Measurements from ENCODE around the gene EPHA7. TPM values are rescaled to one million over a fixed set of nuclear protein-coding genes. Genes with fewer than 3 reads are reported as not detected.
A peak's percentile ranks its signal among the peaks of the same experiment; 100 is the strongest.

Gene EPHA7
- total RNA-seq, 1 experiment from 2014 or later: 9.5 TPM

DNA sequence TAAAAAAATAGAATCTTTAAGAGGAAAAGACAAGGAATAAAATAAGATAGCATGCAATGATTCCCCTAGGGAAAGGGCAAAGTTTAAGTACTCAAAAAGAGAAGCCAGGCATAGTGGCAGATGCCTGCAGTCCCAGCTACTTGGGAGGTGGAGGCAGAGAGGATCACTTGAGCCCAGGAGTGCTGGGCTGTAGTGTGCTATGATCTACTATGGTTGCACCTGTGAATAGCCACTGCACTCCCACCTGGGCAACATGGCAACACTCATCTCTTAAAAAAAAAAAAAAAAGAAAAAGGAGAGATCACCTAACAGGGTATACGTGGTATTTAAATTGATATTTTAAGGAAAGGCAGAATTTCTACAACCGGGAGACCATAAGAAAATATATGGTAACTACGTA is 16.0 kb downstream of the EPHA7 start:
- Histone ChIP-seq H2BK120ac (ENCODE audit: low read depth, low read length, poor library complexity, severe bottlenecking) (no peak overlapping the region), H2BK15ac (ENCODE audit: low read depth, low read length) (no peak overlapping the region), H3K79me1 (ENCODE audit: insufficient read depth, low read depth, low read length, poor library complexity, severe bottlenecking) (no peaks in the 10 kb centered on the region), H3K9ac (ENCODE audit: extremely low read depth, insufficient read length, low read length) (no peak overlapping the region), H3K4ac (ENCODE audit: low read depth, low read length) (no peak overlapping the region), H3K79me2 (ENCODE audit: insufficient read depth, low read length) (no peaks in the 10 kb centered on the region), H2AFZ (ENCODE audit: low read length) (no peak overlapping the region), H4K20me1 (ENCODE audit: control insufficient read depth, insufficient read depth, insufficient read length) (no peaks in the 10 kb centered on the region), H2AK5ac (ENCODE audit: insufficient read length, low read length) (no peak overlapping the region), H4K91ac (ENCODE audit: insufficient read length, low read depth, low read length) (no peak overlapping the region), H3K23me2 (ENCODE audit: insufficient read length, low read depth, low read length, poor library complexity, severe bottlenecking) (no peaks in the 10 kb centered on the region), H3K4me1 (ENCODE audit: insufficient read depth, low read length) (no peaks in the 10 kb centered on the region), H4K5ac (ENCODE audit: insufficient read length, low read depth, low read length) (no peak overlapping the region), H2BK20ac (ENCODE audit: low read depth, low read length, poor library complexity, severe bottlenecking) (no peak overlapping the region), H3K4me2 (ENCODE audit: insufficient read depth, insufficient read length, low read length) (no peak overlapping the region), H4K8ac (replicated peaks; ENCODE audit: insufficient read length, low read depth, low read length) (no peak overlapping the region), H3T11ph (ENCODE audit: low read length) (no peak overlapping the region), H3K18ac (ENCODE audit: insufficient read length, low read depth, low read length) (no peak overlapping the region), H2BK12ac (ENCODE audit: insufficient read length, low read depth, low read length) (no peak overlapping the region), H3K56ac (ENCODE audit: insufficient read length, low read depth, low read length) (no peak overlapping the region), H3K27me3 (ENCODE audit: insufficient read depth, low read length) (no peaks in the 10 kb centered on the region), H3K14ac (ENCODE audit: insufficient read depth, low read length) (no peak overlapping the region), H3K23ac (ENCODE audit: insufficient read length, low read depth, low read length) (no peak overlapping the region), H3K27ac (ENCODE audit: insufficient read length, low read depth, low read length) (no peak overlapping the region), H3K9me3 (ENCODE audit: control insufficient read depth, low read depth, low read length) (no peaks in the 10 kb centered on the region), H2BK5ac (ENCODE audit: insufficient read length, low read length) (no peak overlapping the region)
- no peaks in the 10 kb centered on the region for H3K9me3 Mint-ChIP-seq
- H3K4me3 Mint-ChIP-seq: no peak overlapping the region
- no peaks in the 10 kb centered on the region; a peak in 1 of 7 replicates for H3K36me3 Mint-ChIP-seq (ENCODE audit: insufficient read depth in 1 of 3, low read depth in 3 of 3)
- peak overlapping the region in 1 of 3 experiments; percentile 19; a peak in 1 of 7 replicates for H3K27ac Mint-ChIP-seq
- DNase-seq: no peak
- H3K27me3 Mint-ChIP-seq (ENCODE audit: low read depth): no peaks in the 10 kb centered on the region
- TF ChIP-seq, protein P1, sequence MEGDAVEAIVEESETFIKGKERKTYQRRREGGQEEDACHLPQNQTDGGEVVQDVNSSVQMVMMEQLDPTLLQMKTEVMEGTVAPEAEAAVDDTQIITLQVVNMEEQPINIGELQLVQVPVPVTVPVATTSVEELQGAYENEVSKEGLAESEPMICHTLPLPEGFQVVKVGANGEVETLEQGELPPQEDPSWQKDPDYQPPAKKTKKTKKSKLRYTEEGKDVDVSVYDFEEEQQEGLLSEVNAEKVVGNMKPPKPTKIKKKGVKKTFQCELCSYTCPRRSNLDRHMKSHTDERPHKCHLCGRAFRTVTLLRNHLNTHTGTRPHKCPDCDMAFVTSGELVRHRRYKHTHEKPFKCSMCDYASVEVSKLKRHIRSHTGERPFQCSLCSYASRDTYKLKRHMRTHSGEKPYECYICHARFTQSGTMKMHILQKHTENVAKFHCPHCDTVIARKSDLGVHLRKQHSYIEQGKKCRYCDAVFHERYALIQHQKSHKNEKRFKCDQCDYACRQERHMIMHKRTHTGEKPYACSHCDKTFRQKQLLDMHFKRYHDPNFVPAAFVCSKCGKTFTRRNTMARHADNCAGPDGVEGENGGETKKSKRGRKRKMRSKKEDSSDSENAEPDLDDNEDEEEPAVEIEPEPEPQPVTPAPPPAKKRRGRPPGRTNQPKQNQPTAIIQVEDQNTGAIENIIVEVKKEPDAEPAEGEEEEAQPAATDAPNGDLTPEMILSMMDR (conservative IDR thresholded peaks at IDR 0.05): no peak
- no CpG with 5 or more reads among the region's 3 CpGs for WGBS (ENCODE audit: extremely low coverage, insufficient read length, low lambda C conversion rate)
- H3K4me1 Mint-ChIP-seq: peaks cover 5 to 8% of the 10 kb centered on the region in 2 experiments

Measured in H9 (cell line).